Cardiac muscle cell (in vitro differentiated cells and primary cell): ENCODE measurements around the gene MAPKBP1. TPM values are rescaled to one million over a fixed set of nuclear protein-coding genes. Genes with fewer than 3 reads are reported as not detected.
"Not testable (repeated sequence)": the region's sequence is repeated elsewhere in the genome, so short reads cannot be mapped to it uniquely, and the experiment has no call there.

Source experiments
- DNase-seq, 2 donors: peaks; one replicate each; pipeline versions ENCODE4 v3.0.0 to v3.0.0-alpha.2; 2010 to 2017; ENCODE audit warnings: low read depth in 1 of 2, low spot score in 1 of 2
- H3K27ac ChIP-seq: fragments of 200-600 bp; sonication (generic); 2 replicates; pipeline ENCODE4 v1.5.1; 2016
- H3K27me3 ChIP-seq: fragments of 200-600 bp; sonication (generic); 2 replicates; pipeline ENCODE4 v1.6.0; 2016; ENCODE audit warnings: control low read depth
- H3K36me3 ChIP-seq: fragments of 200-600 bp; sonication (generic); 2 replicates; pipeline ENCODE4 v1.5.1; 2016; ENCODE audit warnings: control low read depth
- H3K4me1 ChIP-seq: fragments of 200-600 bp; sonication (generic); 2 replicates; pipeline ENCODE4 v1.8.1; 2017; ENCODE audit warnings: low read depth, mild to moderate bottlenecking, mixed run types
- H3K4me3 ChIP-seq: fragments of 200-600 bp; sonication (generic); 2 replicates; pipeline ENCODE4 v1.5.1; 2016; ENCODE audit warnings: mild to moderate bottlenecking
- H3K9me3 ChIP-seq: fragments of 200-600 bp; sonication (generic); 2 replicates; pipeline ENCODE4 v1.5.1; 2017; ENCODE audit warnings: low read depth, mild to moderate bottlenecking, control low read depth
- polyA plus RNA-seq: library from polyadenylated mRNA; unstranded; fragments of >200 nt; fragmentation: Nextera tagmentation; extraction: Ambion mirVana; gene quantifications from 2 replicates; pipeline ENCODE4 v1.2.1, GENCODE V29; 2016
- total RNA-seq: library from RNA; depleted of rRNA; stranded (reverse); fragments of >200 nt; gene quantifications from 2 replicates; pipeline ENCODE4 v1.2.3, GENCODE V29; 2016
- TF ChIP-seq, protein P1 (sequence below): IDR thresholded peaks from 2 replicates; pipeline ENCODE4 v1.5.1; 2012; ENCODE audit warnings: low read depth, mild to moderate bottlenecking, low read length

MAPKBP1 gene
- total and polyA plus RNA-seq, 2 experiments from 2014 or later = 37.7 to 109 TPM

DNA sequence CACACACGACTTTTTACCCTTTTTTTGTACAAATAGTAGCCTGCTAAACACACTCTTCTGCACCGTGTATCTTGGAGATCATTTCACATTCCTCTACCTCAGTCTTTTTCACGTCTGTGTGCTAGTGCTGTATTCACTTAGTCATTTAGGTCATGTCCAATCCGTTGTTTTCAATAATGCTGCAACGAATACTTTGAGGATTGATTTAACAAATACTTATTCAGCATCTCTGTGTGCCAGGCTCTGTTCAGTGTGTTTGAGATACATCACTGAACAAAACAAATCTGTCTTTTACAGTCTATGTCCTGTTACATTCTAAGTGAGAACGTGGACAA, 54.5 kb downstream of the MAPKBP1 start:
- H3K27me3 ChIP-seq = no peaks in the 10 kb centered on the region
- H3K9me3 ChIP-seq = no peaks in the 10 kb centered on the region
- DNase-seq = no peak
- TF ChIP-seq, protein P1, sequence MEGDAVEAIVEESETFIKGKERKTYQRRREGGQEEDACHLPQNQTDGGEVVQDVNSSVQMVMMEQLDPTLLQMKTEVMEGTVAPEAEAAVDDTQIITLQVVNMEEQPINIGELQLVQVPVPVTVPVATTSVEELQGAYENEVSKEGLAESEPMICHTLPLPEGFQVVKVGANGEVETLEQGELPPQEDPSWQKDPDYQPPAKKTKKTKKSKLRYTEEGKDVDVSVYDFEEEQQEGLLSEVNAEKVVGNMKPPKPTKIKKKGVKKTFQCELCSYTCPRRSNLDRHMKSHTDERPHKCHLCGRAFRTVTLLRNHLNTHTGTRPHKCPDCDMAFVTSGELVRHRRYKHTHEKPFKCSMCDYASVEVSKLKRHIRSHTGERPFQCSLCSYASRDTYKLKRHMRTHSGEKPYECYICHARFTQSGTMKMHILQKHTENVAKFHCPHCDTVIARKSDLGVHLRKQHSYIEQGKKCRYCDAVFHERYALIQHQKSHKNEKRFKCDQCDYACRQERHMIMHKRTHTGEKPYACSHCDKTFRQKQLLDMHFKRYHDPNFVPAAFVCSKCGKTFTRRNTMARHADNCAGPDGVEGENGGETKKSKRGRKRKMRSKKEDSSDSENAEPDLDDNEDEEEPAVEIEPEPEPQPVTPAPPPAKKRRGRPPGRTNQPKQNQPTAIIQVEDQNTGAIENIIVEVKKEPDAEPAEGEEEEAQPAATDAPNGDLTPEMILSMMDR = no peak
- H3K4me1 ChIP-seq = no peaks in the 10 kb centered on the region
- H3K27ac ChIP-seq = no peak overlapping the region
- H3K36me3 ChIP-seq = peaks cover 2% of the 10 kb centered on the region
- H3K4me3 ChIP-seq = peak overlapping the region; percentile 79

GRCh38 chr15:41829959-41830646, 55.8 kb downstream of the MAPKBP1 start:
- Histone ChIP-seq H3K4me3 (no peak overlapping the region), H3K27me3 (no peaks in the 10 kb centered on the region), H3K9me3 (no peaks in the 10 kb centered on the region), H3K4me1 (no peaks in the 10 kb centered on the region), H3K27ac (no peak overlapping the region), H3K36me3 (no peaks in the 10 kb centered on the region)
- DNase-seq = no peak
- TF ChIP-seq, protein P1 = no peak

GRCh38 chr15:41831291-41831690, 57.0 kb downstream of the MAPKBP1 start:
- H3K4me1 ChIP-seq, H3K36me3 ChIP-seq, DNase-seq: not testable (repeated sequence)

GRCh38 chr15:41832208-41832607, 57.9 kb downstream of the MAPKBP1 start:
- no peak for DNase-seq
- no peaks in the 10 kb centered on the region for H3K9me3 ChIP-seq
- H3K27ac ChIP-seq = no peak overlapping the region
- no peaks in the 10 kb centered on the region for H3K36me3 ChIP-seq
- no peaks in the 10 kb centered on the region for H3K4me1 ChIP-seq
- TF ChIP-seq, protein P1 = no peak
- no peak overlapping the region for H3K4me3 ChIP-seq
- H3K27me3 ChIP-seq = no peaks in the 10 kb centered on the region

More at GRCh38 chr15:41831291-41831690, 57.0 kb downstream of the MAPKBP1 start:
- not testable (repeated sequence) for H3K4me3 ChIP-seq, H3K27ac ChIP-seq, H3K27me3 ChIP-seq, H3K9me3 ChIP-seq

- TF ChIP-seq, protein P1 = no peak
- Histone ChIP-seq H3K27me3 (no peaks in the 10 kb centered on the region), H3K4me1 (no peaks in the 10 kb centered on the region), H3K4me3 (no peak overlapping the region), H3K36me3 (no peaks in the 10 kb centered on the region), H3K9me3 (no peaks in the 10 kb centered on the region), H3K27ac (no peak overlapping the region)
- DNase-seq = no peak
Observed at GRCh38 chr15:41832875-41833274, 58.6 kb downstream of the MAPKBP1 start.

GRCh38 chr15:41834096-41834495, 59.8 kb downstream of the MAPKBP1 start:
- no peak overlapping the region for H3K27ac ChIP-seq
- H3K4me1 ChIP-seq = no peaks in the 10 kb centered on the region
- DNase-seq = no peak
- no peaks in the 10 kb centered on the region for H3K9me3 ChIP-seq
- no peak overlapping the region for H3K4me3 ChIP-seq
- no peaks in the 10 kb centered on the region for H3K27me3 ChIP-seq
- TF ChIP-seq, protein P1 = no peak
- no peaks in the 10 kb centered on the region for H3K36me3 ChIP-seq
